Transverse colon (tissue), 3 donors: ENCODE data around the gene ZHX3.

ENCODE experiments used
- EP300 ChIP-seq: sonication (generic); formaldehyde crosslinking; IDR thresholded peaks from one replicate; pipeline ENCODE4 v1.6.1; 2017; ENCODE audit warnings: antibody characterized with exemption, low read depth
- TF ChIP-seq, protein P1 (sequence below), 5 experiments: fragments of 200-600 bp in 3 of 5; fragments of 450-650 bp in 2 of 5; sonication (generic) in 3 of 5; IDR thresholded peaks; 1 replicate in 2 of 5; 2 replicates in 3 of 5; pipeline ENCODE4 v1.5.1; 2016 to 2017; ENCODE audit warnings: antibody characterized with exemption in 5 of 5, inconsistent platforms in 3 of 5, mild to moderate bottlenecking in 2 of 5, moderate library complexity in 1 of 5

- TF ChIP-seq, protein P1, sequence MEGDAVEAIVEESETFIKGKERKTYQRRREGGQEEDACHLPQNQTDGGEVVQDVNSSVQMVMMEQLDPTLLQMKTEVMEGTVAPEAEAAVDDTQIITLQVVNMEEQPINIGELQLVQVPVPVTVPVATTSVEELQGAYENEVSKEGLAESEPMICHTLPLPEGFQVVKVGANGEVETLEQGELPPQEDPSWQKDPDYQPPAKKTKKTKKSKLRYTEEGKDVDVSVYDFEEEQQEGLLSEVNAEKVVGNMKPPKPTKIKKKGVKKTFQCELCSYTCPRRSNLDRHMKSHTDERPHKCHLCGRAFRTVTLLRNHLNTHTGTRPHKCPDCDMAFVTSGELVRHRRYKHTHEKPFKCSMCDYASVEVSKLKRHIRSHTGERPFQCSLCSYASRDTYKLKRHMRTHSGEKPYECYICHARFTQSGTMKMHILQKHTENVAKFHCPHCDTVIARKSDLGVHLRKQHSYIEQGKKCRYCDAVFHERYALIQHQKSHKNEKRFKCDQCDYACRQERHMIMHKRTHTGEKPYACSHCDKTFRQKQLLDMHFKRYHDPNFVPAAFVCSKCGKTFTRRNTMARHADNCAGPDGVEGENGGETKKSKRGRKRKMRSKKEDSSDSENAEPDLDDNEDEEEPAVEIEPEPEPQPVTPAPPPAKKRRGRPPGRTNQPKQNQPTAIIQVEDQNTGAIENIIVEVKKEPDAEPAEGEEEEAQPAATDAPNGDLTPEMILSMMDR (IDR thresholded peaks at IDR 0.05), result no peak
- TF ChIP-seq EP300, result no peak
These were observed 37.7 kb upstream of the ZHX3 start for GRCh38 chr20:41355192-41355591.
